GM21390 (cell line): ENCODE measurements around the gene CNKSR3.
A peak's percentile ranks its signal among the peaks of the same experiment; 100 is the strongest.
"Not testable (repeated sequence)": the region's sequence is repeated elsewhere in the genome, so short reads cannot be mapped to it uniquely, and the experiment has no call there.

Experiments
- ATAC-seq: cut with Tn5 transposase; IDR thresholded peaks from one replicate; pipeline ENCODE4 v1.9.1; 2021; ENCODE audit not compliant: unreplicated experiment

CNKSR3 gene

DNA sequence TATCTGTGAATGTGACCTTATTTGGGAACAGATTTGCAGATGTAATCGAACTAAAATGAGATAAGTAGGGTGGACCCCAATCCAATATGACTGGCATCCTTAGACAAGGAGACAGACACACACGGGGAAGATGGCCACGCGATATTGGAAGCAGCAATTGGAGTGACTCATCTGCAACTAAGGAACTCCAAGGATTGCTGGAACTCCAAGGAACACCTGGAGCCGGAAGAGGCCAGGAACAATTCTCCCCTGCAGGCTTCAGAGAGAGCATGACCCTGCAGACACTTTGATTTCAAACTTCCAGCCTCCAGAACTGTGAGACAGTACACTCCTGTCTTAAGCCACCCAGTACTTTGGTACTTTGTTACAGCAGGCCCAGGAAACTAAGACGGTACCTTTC is 19.5 kb upstream of the CNKSR3 start:
- no peak for ATAC-seq

DNA sequence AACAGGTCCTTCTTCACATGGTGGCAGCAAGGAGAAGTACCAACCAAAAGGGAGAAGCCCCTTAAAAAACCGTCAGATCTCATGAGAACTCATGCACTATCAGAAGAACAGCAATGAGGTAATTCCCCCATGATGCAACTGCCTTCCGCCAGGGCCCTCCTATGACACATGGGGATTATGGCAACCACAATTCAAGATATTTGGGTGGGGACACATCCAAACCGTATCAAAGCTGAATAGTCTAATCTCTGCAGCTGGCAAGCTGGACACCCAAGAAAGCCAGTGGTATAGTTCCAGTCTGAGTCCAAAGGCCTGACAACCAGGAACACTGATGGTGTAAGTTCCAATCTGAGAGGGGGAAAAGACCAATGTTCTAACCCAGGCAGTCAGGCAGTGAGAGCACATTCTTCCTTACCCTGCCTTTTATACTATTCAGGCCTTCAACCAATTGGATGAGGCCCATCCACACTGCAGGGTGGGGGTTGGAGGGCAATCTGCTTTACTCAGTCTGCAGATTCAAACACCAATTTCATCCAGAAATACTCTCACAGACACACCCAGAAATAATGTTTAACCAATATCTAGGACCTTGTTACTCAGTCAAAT is 17.9 kb upstream of the CNKSR3 start:
- ATAC-seq = no peak

- no peak for ATAC-seq
These were observed 16.5 kb upstream of the CNKSR3 start for GRCh38 chr6:154526996-154527395.

DNA sequence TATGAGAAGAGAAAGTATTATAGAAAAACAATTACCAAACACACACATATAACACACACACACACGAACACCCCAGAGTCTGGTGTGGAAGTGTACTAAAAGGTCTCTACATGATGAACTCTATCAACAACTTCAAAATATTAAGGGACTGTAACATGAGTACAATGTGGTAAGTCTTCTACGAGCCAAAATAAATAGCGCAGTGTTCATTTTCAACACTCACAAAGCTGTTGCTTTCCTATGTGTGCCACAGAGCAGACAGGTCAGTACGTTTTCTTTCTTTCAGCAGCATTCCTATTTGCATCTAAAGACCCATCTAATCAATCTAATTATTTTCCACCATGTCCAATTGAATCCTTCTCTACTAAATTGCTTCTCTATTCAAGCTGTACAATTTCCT is 12.1 kb upstream of the CNKSR3 start:
- ATAC-seq = no peak

DNA sequence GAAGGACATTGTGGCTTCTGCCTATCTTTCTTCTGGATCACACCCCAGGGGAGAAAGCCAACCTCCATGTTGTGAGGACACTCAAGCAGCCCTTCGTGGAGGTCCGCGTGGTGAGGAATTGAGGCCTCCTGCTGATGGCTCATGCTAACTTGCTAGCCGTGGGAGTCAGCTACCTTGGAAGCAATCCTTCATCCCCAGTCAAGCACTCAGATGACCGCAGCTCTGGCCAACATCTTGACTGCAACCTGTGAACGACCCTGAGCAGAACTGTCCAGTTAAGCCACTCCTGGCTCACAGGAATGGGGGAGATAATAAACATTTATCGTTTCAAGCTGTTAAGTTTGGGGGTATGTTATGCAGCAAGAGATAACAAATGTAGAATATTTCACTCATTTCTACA is 10.9 kb upstream of the CNKSR3 start:
- no peak for ATAC-seq

GRCh38 chr6:154520280-154520679 is 9.8 kb upstream of the CNKSR3 start:
- no peak for ATAC-seq

DNA sequence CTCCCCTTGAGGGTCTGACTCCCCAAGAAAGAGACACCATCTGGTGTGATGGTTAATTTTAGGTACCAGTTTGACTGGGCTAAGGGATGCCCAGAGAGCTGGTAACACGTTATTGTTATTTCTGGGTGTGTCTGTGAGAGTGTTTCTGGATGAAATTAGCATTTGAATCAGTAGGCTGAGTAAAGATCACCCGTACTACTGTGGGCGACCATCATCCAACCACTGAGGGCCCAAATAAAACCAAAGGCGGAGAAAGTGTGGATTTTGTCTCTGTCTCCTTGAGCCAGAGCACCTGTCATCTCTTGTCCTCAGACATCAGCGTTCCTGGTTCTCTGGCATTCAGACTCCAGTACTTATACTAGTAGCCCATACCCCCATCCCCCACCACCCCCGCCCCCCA is 7.9 kb upstream of the CNKSR3 start:
- ATAC-seq = no peak

DNA sequence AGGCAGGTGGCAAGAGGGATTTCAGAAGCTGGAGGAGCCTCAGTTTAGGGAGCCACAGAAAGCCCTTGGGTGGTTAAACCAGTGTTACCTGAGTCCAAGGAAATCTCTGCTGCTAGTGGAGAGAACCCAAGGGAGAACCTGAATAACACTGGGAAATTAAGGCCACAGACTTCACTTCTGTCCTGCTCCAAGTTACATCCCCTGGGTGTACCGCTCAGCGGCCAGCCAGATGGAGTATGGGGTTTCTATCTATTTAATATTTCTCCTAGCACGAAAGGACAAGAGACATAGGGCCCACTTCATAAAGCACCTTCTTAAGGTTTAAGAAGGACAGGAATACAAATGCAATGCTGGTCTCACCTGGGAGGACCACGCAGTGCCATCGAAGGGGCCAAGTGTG is 5.8 kb upstream of the CNKSR3 start:
- ATAC-seq = no peak

- ATAC-seq = no peak
These were observed 5.3 kb upstream of the CNKSR3 start for GRCh38 chr6:154515826-154516225.

DNA sequence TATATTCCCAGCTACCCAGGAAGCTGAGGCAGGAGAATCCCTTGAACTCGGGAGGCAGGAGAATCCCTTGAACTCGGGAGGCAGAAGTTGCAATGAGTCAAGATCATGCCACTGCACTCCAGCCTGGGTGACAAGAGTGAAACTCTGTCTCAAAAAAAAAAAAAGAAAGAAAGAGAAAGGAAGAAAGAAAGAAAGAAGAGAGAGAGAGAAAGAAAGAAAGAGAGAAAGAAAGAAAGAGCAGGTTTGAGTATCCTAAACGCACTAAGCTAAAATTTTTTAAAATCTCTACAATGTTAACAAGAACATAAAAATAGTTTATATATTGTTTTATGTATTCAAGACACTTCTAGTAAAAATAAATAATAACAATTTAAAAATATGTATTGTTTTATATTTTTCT is 4.6 kb upstream of the CNKSR3 start:
- not testable (repeated sequence) for ATAC-seq

- ATAC-seq = no peak
These were observed 4.0 kb upstream of the CNKSR3 start for GRCh38 chr6:154514481-154514880.

- no peak for ATAC-seq
These were observed 3.3 kb upstream of the CNKSR3 start for GRCh38 chr6:154513601-154514320.

- no peak for ATAC-seq
These were observed 1.7 kb upstream of the CNKSR3 start for GRCh38 chr6:154512201-154512600.

DNA sequence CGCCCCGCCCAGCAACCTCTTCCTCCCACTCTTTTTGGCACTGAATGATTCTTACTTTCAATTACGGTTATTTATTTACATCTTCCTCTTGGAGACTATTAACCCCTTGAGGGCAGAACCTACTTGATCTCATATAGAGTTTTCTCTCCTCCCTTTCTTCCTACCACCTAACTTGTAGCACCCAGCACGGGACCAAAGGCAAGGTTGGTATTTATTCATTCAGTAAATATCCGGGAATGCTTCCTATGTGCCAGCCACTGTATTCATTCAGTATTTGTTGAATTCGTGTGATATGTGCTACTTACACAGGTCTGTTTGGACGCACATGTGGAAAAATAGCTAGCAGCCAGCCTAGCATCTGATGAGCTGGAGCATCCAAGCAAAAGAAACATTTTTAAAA is 1.3 kb upstream of the CNKSR3 start:
- ATAC-seq = no peak

- peak; percentile 18 for ATAC-seq
These were observed 903 bp downstream of the CNKSR3 start for GRCh38 chr6:154509421-154510143.

- ATAC-seq = no peak
These were observed 1.7 kb downstream of the CNKSR3 start for GRCh38 chr6:154508573-154509375.

- ATAC-seq = no peak
These were observed 3.2 kb downstream of the CNKSR3 start for GRCh38 chr6:154506991-154507898.

- no peak for ATAC-seq
These were observed 3.9 kb downstream of the CNKSR3 start for GRCh38 chr6:154506582-154506981.

DNA sequence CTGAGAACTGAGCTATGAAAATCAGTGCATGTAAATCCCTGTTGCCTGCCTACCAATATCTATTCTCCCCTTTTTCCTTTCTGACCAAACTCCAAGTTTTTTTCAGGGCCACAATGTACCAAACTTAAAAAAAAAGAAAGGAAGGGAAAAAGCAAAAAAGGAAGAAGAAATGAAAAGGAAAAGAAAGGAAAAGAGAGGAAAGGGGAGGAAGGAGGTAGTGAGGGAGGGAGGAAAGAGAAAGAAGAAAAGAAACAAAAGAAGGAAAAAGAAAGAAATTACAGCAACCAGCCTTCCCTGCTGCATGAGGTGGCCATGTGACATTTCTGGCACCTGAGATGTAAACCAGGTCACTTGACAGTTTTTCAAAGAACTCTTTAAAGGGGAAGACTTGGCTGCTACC is 4.4 kb downstream of the CNKSR3 start:
- no peak for ATAC-seq

- ATAC-seq = no peak
These were observed 5.5 kb downstream of the CNKSR3 start for GRCh38 chr6:154504865-154505449.
